Measurements from ENCODE around the gene WARS2. TPM values are rescaled to one million over a fixed set of nuclear protein-coding genes. Genes with fewer than 3 reads are reported as not detected.

WARS2 gene
- total RNA-seq, 1 donor from 2014 or later, result 20.6 TPM

GRCh38 chr1:119099775-119100174 is 40.7 kb downstream of the WARS2 start:
- Mint-ChIP-seq H3K4me1 (ENCODE audit: low read depth) (no peaks in the 10 kb centered on the region), H3K4me3 (no peak overlapping the region), H3K27ac (no peak overlapping the region), H3K9me3 (no peaks in the 10 kb centered on the region), H3K36me3 (ENCODE audit: low read depth) (no peaks in the 10 kb centered on the region), H3K27me3 (ENCODE audit: insufficient read depth) (no peaks in the 10 kb centered on the region)
- no peak for DNase-seq (ENCODE audit: low spot score)
- intact Hi-C loops (cut with micrococcal nuclease), result no loop called here

GRCh38 chr1:119097380-119097779 is 43.1 kb downstream of the WARS2 start:
- no peaks in the 10 kb centered on the region for H3K9me3 Mint-ChIP-seq
- intact Hi-C loops (cut with micrococcal nuclease), result no loop called here
- no peaks in the 10 kb centered on the region for H3K4me1 Mint-ChIP-seq (ENCODE audit: low read depth)
- no peak overlapping the region for H3K4me3 Mint-ChIP-seq
- no peak overlapping the region for H3K27ac Mint-ChIP-seq
- no peaks in the 10 kb centered on the region for H3K27me3 Mint-ChIP-seq (ENCODE audit: insufficient read depth)
- no peak for DNase-seq (ENCODE audit: low spot score)
- no peaks in the 10 kb centered on the region for H3K36me3 Mint-ChIP-seq (ENCODE audit: low read depth)

- H3K36me3 Mint-ChIP-seq (ENCODE audit: low read depth), result no peaks in the 10 kb centered on the region
These were observed 46.7 kb downstream of the WARS2 start for GRCh38 chr1:119093721-119094120.

GRCh38 chr1:119091618-119092017 is 48.8 kb downstream of the WARS2 start:
- H3K27me3 Mint-ChIP-seq (ENCODE audit: insufficient read depth), result no peaks in the 10 kb centered on the region
- intact Hi-C loops (cut with micrococcal nuclease), result no loop called here
- H3K4me3 Mint-ChIP-seq, result no peak overlapping the region
- DNase-seq (ENCODE audit: low spot score), result no peak
- H3K27ac Mint-ChIP-seq, result no peak overlapping the region
- peaks cover 6% of the 10 kb centered on the region for H3K9me3 Mint-ChIP-seq
- H3K36me3 Mint-ChIP-seq (ENCODE audit: low read depth), result no peaks in the 10 kb centered on the region
- no peaks in the 10 kb centered on the region for H3K4me1 Mint-ChIP-seq (ENCODE audit: low read depth)

More at GRCh38 chr1:119093721-119094120, 46.7 kb downstream of the WARS2 start:
- intact Hi-C loops (cut with micrococcal nuclease), result no loop called here
- H3K27me3 Mint-ChIP-seq (ENCODE audit: insufficient read depth), result no peaks in the 10 kb centered on the region
- H3K27ac Mint-ChIP-seq, result no peak overlapping the region
- H3K4me1 Mint-ChIP-seq (ENCODE audit: low read depth), result no peaks in the 10 kb centered on the region
- no peak for DNase-seq (ENCODE audit: low spot score)
- peaks cover 6% of the 10 kb centered on the region for H3K9me3 Mint-ChIP-seq
- H3K4me3 Mint-ChIP-seq, result no peak overlapping the region

GRCh38 chr1:119090250-119090649 is 50.2 kb downstream of the WARS2 start:
- Mint-ChIP-seq H3K4me3 (no peak overlapping the region), H3K9me3 (peaks cover 10% of the 10 kb centered on the region), H3K27ac (no peak overlapping the region), H3K27me3 (ENCODE audit: insufficient read depth) (no peaks in the 10 kb centered on the region), H3K36me3 (ENCODE audit: low read depth) (no peaks in the 10 kb centered on the region), H3K4me1 (ENCODE audit: low read depth) (no peaks in the 10 kb centered on the region)
- no peak for DNase-seq (ENCODE audit: low spot score)
- intact Hi-C loops (cut with micrococcal nuclease), result no loop called here

- no peak for DNase-seq (ENCODE audit: low spot score)
- intact Hi-C loops (cut with micrococcal nuclease), result no loop called here
- Mint-ChIP-seq H3K27me3 (ENCODE audit: insufficient read depth) (no peaks in the 10 kb centered on the region), H3K36me3 (ENCODE audit: low read depth) (no peaks in the 10 kb centered on the region), H3K4me3 (no peak overlapping the region), H3K27ac (no peak overlapping the region), H3K4me1 (ENCODE audit: low read depth) (no peaks in the 10 kb centered on the region), H3K9me3 (peaks cover 18% of the 10 kb centered on the region)
These were observed 53.6 kb downstream of the WARS2 start for GRCh38 chr1:119086830-119087229.

GRCh38 chr1:119084798-119085197 is 55.7 kb downstream of the WARS2 start:
- Mint-ChIP-seq H3K4me3 (no peak overlapping the region), H3K27ac (no peak overlapping the region), H3K27me3 (ENCODE audit: insufficient read depth) (no peaks in the 10 kb centered on the region), H3K36me3 (ENCODE audit: low read depth) (no peaks in the 10 kb centered on the region), H3K9me3 (peaks cover 16% of the 10 kb centered on the region), H3K4me1 (ENCODE audit: low read depth) (no peaks in the 10 kb centered on the region)
- intact Hi-C loops (cut with micrococcal nuclease), result no loop called here
- DNase-seq (ENCODE audit: low spot score), result no peak

GRCh38 chr1:119083980-119084379 is 56.5 kb downstream of the WARS2 start:
- H3K4me3 Mint-ChIP-seq, result no peak overlapping the region
- H3K27ac Mint-ChIP-seq, result no peak overlapping the region
- H3K4me1 Mint-ChIP-seq (ENCODE audit: low read depth), result no peaks in the 10 kb centered on the region
- intact Hi-C loops (cut with micrococcal nuclease), result no loop called here
- H3K9me3 Mint-ChIP-seq, result peaks cover 12% of the 10 kb centered on the region
- H3K27me3 Mint-ChIP-seq (ENCODE audit: insufficient read depth), result no peaks in the 10 kb centered on the region
- DNase-seq (ENCODE audit: low spot score), result no peak
- no peaks in the 10 kb centered on the region for H3K36me3 Mint-ChIP-seq (ENCODE audit: low read depth)

- Mint-ChIP-seq H3K36me3 (ENCODE audit: low read depth) (no peaks in the 10 kb centered on the region), H3K4me3 (no peak overlapping the region), H3K9me3 (peaks cover 12% of the 10 kb centered on the region), H3K27me3 (ENCODE audit: insufficient read depth) (no peaks in the 10 kb centered on the region), H3K27ac (no peak overlapping the region), H3K4me1 (ENCODE audit: low read depth) (no peaks in the 10 kb centered on the region)
- intact Hi-C loops (cut with micrococcal nuclease), result no loop called here
- no peak for DNase-seq (ENCODE audit: low spot score)
These were observed 57.0 kb downstream of the WARS2 start for GRCh38 chr1:119083479-119083878.

GRCh38 chr1:119081700-119082099 is 58.8 kb downstream of the WARS2 start:
- H3K9me3 Mint-ChIP-seq, result peaks cover 12% of the 10 kb centered on the region
- intact Hi-C loops (cut with micrococcal nuclease), result no loop called here

GRCh38 chr1:119081267-119081666 is 59.2 kb downstream of the WARS2 start:
- DNase-seq (ENCODE audit: low spot score), result no peak
- intact Hi-C loops (cut with micrococcal nuclease), result no loop called here
- Mint-ChIP-seq H3K36me3 (ENCODE audit: low read depth) (no peaks in the 10 kb centered on the region), H3K27me3 (ENCODE audit: insufficient read depth) (no peaks in the 10 kb centered on the region), H3K27ac (no peak overlapping the region), H3K4me1 (ENCODE audit: low read depth) (no peaks in the 10 kb centered on the region), H3K9me3 (peaks cover 12% of the 10 kb centered on the region), H3K4me3 (no peak overlapping the region)

More at GRCh38 chr1:119081700-119082099, 58.8 kb downstream of the WARS2 start:
- no peak for DNase-seq (ENCODE audit: low spot score)
- H3K4me1 Mint-ChIP-seq (ENCODE audit: low read depth), result no peaks in the 10 kb centered on the region
- H3K27me3 Mint-ChIP-seq (ENCODE audit: insufficient read depth), result no peaks in the 10 kb centered on the region
- no peak overlapping the region for H3K4me3 Mint-ChIP-seq
- H3K27ac Mint-ChIP-seq, result no peak overlapping the region
- no peaks in the 10 kb centered on the region for H3K36me3 Mint-ChIP-seq (ENCODE audit: low read depth)

- DNase-seq (ENCODE audit: low spot score), result no peak
- no peaks in the 10 kb centered on the region for H3K4me1 Mint-ChIP-seq (ENCODE audit: low read depth)
- no peaks in the 10 kb centered on the region for H3K36me3 Mint-ChIP-seq (ENCODE audit: low read depth)
- H3K27me3 Mint-ChIP-seq (ENCODE audit: insufficient read depth), result no peaks in the 10 kb centered on the region
- H3K27ac Mint-ChIP-seq, result no peak overlapping the region
- intact Hi-C loops (cut with micrococcal nuclease), result no loop called here
- H3K9me3 Mint-ChIP-seq, result peaks cover 14% of the 10 kb centered on the region
- no peak overlapping the region for H3K4me3 Mint-ChIP-seq
These were observed 59.9 kb downstream of the WARS2 start for GRCh38 chr1:119080586-119080985.

GRCh38 chr1:119079881-119080280 is 60.6 kb downstream of the WARS2 start:
- DNase-seq (ENCODE audit: low spot score), result no peak
- intact Hi-C loops (cut with micrococcal nuclease), result no loop called here
- Mint-ChIP-seq H3K36me3 (ENCODE audit: low read depth) (no peaks in the 10 kb centered on the region), H3K9me3 (peaks cover 7% of the 10 kb centered on the region), H3K27me3 (ENCODE audit: insufficient read depth) (no peaks in the 10 kb centered on the region), H3K27ac (no peak overlapping the region), H3K4me3 (no peak overlapping the region), H3K4me1 (ENCODE audit: low read depth) (no peaks in the 10 kb centered on the region)

GRCh38 chr1:119075614-119076013 is 64.8 kb downstream of the WARS2 start:
- no peak overlapping the region for H3K27ac Mint-ChIP-seq
- H3K4me1 Mint-ChIP-seq (ENCODE audit: low read depth), result no peaks in the 10 kb centered on the region
- H3K4me3 Mint-ChIP-seq, result no peak overlapping the region
- DNase-seq (ENCODE audit: low spot score), result no peak
- intact Hi-C loops (cut with micrococcal nuclease), result no loop called here
- no peaks in the 10 kb centered on the region for H3K27me3 Mint-ChIP-seq (ENCODE audit: insufficient read depth)
- H3K9me3 Mint-ChIP-seq, result peaks cover 8% of the 10 kb centered on the region
- peaks cover 5% of the 10 kb centered on the region for H3K36me3 Mint-ChIP-seq (ENCODE audit: low read depth)

All from activated T-helper 1 cell treated with anti-CD3 and anti-CD28 coated beads, Interleukin-12 subunit alpha, Interleukin-12 subunit beta, Interleukin-2, Interleukin-4 antibody, amounts not matched to agents 30 ng/mL and 10 ng/mL and 1 ng/mL, durations not matched to agents 14 hours and 24 hours and 36 hours (primary cell).